ENCODE results near the gene GFOD1. TPM values are rescaled to one million over a fixed set of nuclear protein-coding genes. Genes with fewer than 3 reads are reported as not detected.

The GFOD1 gene
- total and polyA plus RNA-seq, 9 donors = 1.4 to 9.2 (median 3.7) TPM

DNA sequence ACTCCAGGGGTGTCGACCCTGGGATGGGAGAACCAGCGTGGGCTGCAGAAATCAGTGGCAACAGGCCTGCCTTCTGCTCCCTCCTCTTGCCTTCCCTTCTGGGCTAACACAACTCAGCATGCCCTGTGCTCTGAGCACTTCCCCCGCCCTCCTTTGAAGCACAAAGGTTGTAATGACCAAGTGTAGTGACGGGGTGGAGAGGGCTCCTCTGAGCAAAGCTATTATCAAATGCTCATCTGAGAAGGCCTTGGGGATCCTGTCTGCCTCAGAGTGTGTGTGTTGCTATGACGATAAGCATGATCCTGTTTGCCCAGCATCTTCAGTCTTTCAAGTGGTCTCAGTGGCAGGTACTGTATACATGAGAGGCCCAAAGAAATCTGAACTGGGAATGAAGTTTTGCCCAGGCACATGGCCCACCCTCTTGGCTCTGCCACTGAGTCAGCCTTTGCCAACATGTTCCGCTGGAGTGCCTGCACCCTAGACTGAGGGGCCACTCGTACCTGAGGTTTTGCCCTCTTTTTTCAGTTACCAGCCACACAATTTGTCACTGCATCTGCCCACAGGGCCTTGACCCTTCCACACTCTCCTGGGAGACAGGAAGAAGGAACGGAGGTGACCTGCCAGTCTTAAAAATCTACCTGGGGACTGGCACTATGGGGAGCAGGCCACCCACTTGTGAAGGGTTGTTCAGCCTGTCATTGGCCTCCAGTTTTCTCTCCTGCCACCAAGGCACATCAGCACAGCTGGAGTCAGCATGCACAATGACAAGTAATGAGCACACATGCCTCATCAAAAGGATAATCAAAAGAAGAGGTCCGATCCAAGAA is 74.5 kb downstream of the GFOD1 start:
- intact Hi-C loops (cut with DNase I) = no loop called here
- Histone ChIP-seq H3K4me3 (no peak overlapping the region), H3K27ac (no peak overlapping the region), H3K9me3 (no peaks in the 10 kb centered on the region), H3K4me1 (ENCODE audit: insufficient read depth) (no peaks in the 10 kb centered on the region), H3K36me3 (no peaks in the 10 kb centered on the region), H3K27me3 (no peaks in the 10 kb centered on the region)
- WGBS, 3 donors = 86 to 89% (median 87%) methylated on average over 9 of the region's 9 CpGs
- TF ChIP-seq, protein P1, sequence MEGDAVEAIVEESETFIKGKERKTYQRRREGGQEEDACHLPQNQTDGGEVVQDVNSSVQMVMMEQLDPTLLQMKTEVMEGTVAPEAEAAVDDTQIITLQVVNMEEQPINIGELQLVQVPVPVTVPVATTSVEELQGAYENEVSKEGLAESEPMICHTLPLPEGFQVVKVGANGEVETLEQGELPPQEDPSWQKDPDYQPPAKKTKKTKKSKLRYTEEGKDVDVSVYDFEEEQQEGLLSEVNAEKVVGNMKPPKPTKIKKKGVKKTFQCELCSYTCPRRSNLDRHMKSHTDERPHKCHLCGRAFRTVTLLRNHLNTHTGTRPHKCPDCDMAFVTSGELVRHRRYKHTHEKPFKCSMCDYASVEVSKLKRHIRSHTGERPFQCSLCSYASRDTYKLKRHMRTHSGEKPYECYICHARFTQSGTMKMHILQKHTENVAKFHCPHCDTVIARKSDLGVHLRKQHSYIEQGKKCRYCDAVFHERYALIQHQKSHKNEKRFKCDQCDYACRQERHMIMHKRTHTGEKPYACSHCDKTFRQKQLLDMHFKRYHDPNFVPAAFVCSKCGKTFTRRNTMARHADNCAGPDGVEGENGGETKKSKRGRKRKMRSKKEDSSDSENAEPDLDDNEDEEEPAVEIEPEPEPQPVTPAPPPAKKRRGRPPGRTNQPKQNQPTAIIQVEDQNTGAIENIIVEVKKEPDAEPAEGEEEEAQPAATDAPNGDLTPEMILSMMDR (IDR thresholded peaks at IDR 0.05) = no peak
- TF ChIP-seq POLR2A (IDR thresholded peaks at IDR 0.05) (no peak), EP300 (IDR thresholded peaks at IDR 0.05) (no peak)
- DNase-seq = no peak

DNA sequence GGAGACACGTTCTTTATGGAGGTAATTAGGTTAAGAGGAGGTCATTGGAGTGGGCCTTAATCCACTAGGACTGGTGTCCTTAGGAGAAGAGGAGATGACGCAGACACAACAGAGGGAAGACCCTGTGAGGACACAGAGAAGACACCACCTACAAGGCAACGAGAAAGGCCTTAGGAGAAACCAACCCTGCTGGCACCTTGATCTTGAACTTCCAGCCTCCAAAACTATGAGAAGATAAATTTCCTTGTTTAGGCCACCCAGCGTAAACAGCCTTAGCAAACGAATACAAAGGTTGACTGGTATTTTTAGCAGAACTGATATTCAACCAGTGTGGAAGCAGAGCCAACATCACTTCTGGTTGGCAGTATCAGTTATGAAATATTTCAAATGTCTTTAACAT is 75.2 kb downstream of the GFOD1 start:
- WGBS, 3 donors = 84 to 91% (median 88%) methylated on average over 5 of the region's 5 CpGs
- no peak overlapping the region for H3K4me3 ChIP-seq
- H3K36me3 ChIP-seq = no peaks in the 10 kb centered on the region
- intact Hi-C loops (cut with DNase I) = no loop called here
- H3K27me3 ChIP-seq = no peaks in the 10 kb centered on the region
- H3K9me3 ChIP-seq = no peaks in the 10 kb centered on the region
- DNase-seq = no peak
- no peak overlapping the region for H3K27ac ChIP-seq
- H3K4me1 ChIP-seq (ENCODE audit: insufficient read depth) = no peaks in the 10 kb centered on the region
- TF ChIP-seq EP300 (IDR thresholded peaks at IDR 0.05) (no peak), POLR2A (IDR thresholded peaks at IDR 0.05) (no peak)
- TF ChIP-seq, protein P1 (IDR thresholded peaks at IDR 0.05) = no peak

DNA sequence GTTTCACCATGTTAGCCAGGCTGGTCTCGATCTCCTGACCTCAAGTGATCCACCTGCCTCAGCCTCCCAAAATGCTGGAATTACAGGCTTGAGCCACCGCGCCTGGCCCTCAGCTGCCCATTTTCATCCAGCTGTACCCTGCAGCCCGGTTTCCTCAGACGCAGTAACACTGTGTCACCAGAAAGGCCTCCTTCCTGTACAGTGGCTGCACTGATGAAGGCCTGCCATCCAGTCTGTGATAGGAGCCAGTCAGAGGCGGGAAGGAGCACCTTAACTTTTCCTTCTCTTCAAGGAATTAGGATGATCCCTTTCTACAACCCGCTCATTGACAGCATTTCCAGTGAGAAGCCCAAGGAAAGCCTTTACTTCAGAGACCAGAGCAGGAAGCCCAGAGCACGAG is 75.9 kb downstream of the GFOD1 start:
- no peak overlapping the region for H3K27ac ChIP-seq
- no peaks in the 10 kb centered on the region for H3K9me3 ChIP-seq
- no peak overlapping the region for H3K4me3 ChIP-seq
- no peaks in the 10 kb centered on the region for H3K27me3 ChIP-seq
- H3K36me3 ChIP-seq = no peaks in the 10 kb centered on the region
- no peak for DNase-seq
- no peaks in the 10 kb centered on the region for H3K4me1 ChIP-seq (ENCODE audit: insufficient read depth)
- TF ChIP-seq EP300 (IDR thresholded peaks at IDR 0.05) (no peak), POLR2A (IDR thresholded peaks at IDR 0.05) (no peak)
- TF ChIP-seq, protein P1 (IDR thresholded peaks at IDR 0.05) = no peak
- intact Hi-C loops (cut with DNase I) = no loop called here
- 95 to 97% (median 96%) methylated on average over 8 of the region's 8 CpGs for WGBS, 3 donors

DNA sequence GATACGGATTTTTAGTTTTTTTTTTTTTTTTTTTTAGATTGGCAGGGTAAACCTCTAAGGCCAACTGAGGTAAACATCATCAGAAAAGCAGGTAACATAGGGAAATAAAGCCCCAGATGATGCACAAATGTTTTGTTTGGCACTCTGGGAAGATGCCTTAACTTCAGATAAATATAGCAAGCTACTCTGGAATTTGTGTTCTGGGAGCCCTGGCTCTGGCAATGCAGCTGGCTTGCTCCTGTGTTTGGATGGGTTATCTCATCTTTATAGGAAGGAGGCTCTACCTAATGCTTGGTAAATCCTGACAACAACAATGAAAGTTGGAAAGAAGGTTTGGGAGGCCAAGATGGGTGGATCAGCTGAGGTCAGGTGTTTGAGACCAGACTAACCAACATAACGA is 77.4 kb downstream of the GFOD1 start:
- H3K4me1 ChIP-seq (ENCODE audit: insufficient read depth) = no peaks in the 10 kb centered on the region
- no peak for TF ChIP-seq EP300 (IDR thresholded peaks at IDR 0.05)
- TF ChIP-seq, protein P1 (IDR thresholded peaks at IDR 0.05) = no peak
- TF ChIP-seq POLR2A (IDR thresholded peaks at IDR 0.05) = no peak

More for the DNA sequence above, 77.4 kb downstream of the GFOD1 start:
- no peaks in the 10 kb centered on the region for H3K36me3 ChIP-seq
- no peaks in the 10 kb centered on the region for H3K27me3 ChIP-seq
- WGBS, 3 donors = 65 to 73% (median 71%) methylated on average over 2 of the region's 2 CpGs
- no peaks in the 10 kb centered on the region for H3K9me3 ChIP-seq
- no peak overlapping the region for H3K4me3 ChIP-seq
- DNase-seq = no peak
- intact Hi-C loops (cut with DNase I) = no loop called here
- no peak overlapping the region for H3K27ac ChIP-seq

Measured in ovary (tissue), 9 donors.